Erythroblast (primary cell): ENCODE results near the gene CLASP1.

Experiments
- GATA1 ChIP-seq: IDR thresholded peaks from 2 replicates; pipeline ENCODE4 v1.6.1; 2011; ENCODE audit warnings: low read depth, mild to moderate bottlenecking, control low read depth, low read length, moderate library complexity
- POLR2A ChIP-seq: IDR thresholded peaks from 2 replicates; pipeline ENCODE4 v1.6.1; 2011; ENCODE audit warnings: mild to moderate bottlenecking, low read length

DNA sequence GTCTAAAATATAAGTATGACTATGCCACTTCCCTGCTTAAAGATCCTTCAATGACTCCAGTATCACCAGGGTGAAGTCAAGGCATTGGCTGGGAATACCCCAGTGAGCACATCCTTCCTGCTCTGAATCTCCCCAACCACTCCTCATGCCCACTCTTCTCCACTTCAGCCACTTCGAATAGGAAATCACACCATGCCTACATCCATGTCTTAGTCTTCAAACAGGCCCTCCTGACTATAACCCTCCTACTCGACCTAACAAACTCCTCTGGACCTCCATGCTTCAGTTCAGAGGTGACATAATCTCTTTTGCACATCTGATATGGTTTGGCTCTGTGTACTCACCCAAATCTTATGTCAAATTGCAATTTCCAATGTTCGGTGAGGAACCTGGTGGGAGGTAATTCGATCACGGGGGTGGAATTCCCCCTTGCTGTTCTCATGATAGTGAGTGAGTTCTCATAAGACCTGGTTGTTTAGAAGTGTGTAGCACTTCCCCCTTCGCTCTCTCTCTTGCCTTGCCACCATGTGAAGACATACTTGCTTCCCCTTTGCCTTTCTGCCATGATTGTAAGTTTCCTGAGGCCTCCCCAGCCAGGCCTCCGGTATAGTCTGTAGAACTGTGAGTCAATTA is 276.4 kb downstream of the CLASP1 start:
- TF ChIP-seq POLR2A (no peak), GATA1 (no peak)
